Activated CD4-positive, alpha-beta T cell treated with anti-CD3 and anti-CD28 coated beads, Interleukin-2, Interleukin-4, amounts not matched to agents 100 ng/mL and 50 ng/mL, durations not matched to agents 16 hours and 8 hours (primary cell): ENCODE measurements around the gene DDX25.

ENCODE experiments used
- DNase-seq: peaks from one replicate; pipeline ENCODE4 v3.0.0-alpha.2; 2020; ENCODE audit warnings: low spot score

Gene DDX25

DNA sequence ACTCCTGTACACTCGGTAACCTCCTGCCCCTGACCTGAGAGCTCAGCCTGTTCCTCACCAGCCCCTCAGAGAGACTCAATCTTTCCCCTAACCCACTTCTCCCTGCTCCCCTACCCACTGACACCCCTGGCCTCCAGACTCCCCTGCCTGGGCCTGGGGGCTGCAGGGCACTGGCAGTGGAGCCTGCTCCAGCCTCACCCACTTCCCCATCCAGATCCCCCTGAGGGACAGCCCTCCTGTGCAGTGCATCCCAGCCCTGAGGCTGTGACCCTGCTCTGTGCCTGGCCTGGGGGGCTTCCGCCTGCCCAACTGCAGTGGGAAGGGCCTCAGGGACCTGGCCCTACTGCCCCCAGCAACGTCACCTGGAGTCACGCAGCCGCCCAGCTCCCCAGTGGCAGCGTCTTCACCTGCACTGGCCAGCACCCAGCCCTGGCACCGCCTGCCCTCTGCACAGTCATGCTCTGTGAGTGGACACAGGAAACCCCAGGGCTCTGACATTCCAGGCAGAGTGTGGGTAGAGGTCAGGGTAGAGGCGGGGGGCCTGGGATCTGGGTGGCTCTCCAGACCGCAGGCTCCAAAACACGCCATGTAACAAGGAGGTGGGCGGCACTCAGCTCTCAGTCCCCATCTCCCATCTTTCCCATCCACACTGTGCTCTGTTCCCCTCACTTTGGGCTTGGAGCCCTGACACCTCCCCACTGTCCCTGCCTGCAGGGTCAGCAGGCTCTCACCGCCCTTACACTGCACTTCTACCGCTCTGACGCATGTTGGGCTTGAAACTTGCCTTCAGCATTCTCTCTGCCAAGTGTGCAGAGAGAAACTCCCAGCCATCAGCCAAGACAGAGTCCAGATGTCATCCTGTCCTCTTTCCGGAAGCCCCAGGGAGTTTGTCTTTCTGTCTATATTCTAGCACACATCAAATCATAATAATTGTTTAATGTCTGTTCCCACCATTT, 46.7 kb downstream of the DDX25 start:
- no peak for DNase-seq

DNA sequence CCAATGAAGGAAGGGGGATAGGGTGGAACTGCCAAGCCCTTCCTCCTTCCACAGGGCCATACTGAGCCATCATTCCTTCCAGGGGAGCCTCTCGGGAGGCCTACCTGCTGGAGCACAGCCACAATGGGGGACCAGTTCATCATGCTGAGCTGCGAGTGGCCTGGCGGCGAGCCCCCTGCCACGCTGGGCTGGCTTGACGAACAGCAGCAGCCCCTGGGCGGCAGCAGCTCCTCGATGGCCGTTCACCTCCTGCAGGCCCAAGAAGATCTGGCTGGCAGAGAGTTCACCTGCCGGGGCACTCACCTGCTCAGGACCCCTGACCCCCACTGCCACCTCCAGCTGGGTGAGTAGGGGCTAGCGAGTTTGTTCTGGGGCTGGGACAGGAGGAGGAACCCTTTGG, 47.4 kb downstream of the DDX25 start:
- no peak for DNase-seq

DNA sequence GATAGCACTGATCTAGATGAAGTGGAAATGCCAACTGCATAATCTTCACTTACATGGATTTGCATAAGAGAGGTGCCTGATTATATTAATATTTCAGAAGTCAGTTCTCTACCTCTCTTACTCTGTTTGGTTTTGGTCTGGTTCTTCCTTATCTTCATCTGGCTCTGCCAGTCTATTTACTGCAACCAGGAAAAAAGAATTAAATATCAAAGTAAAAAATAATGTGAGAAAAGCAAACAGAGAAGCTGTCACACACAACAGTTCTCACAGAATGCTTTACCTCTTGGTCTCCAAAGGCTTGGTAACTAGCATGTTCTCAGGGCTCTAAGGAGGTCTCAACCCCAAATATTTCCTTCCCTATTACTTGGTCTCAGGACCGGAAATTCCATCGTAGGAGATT, 48.3 kb downstream of the DDX25 start:
- DNase-seq = no peak

DNA sequence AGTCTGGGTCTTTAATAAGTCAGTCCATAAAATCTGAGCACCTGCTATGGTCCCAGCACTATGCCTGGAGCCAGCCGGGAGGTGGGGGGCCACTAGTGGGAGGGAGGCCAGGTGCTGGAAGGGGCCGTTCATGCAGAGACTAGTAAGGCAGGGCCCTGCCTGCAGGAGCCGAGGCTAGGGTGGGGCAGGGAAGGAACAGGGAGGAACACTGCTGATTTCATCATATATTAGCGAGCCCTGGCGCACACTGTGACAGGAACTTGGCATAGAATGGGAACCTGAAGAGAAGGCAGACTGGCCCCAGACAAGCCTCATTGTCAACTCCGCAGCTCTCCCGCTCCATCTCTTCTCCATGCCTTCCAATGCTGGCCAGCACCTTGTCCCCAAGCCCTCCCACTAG, 48.7 kb downstream of the DDX25 start:
- no peak for DNase-seq

DNA sequence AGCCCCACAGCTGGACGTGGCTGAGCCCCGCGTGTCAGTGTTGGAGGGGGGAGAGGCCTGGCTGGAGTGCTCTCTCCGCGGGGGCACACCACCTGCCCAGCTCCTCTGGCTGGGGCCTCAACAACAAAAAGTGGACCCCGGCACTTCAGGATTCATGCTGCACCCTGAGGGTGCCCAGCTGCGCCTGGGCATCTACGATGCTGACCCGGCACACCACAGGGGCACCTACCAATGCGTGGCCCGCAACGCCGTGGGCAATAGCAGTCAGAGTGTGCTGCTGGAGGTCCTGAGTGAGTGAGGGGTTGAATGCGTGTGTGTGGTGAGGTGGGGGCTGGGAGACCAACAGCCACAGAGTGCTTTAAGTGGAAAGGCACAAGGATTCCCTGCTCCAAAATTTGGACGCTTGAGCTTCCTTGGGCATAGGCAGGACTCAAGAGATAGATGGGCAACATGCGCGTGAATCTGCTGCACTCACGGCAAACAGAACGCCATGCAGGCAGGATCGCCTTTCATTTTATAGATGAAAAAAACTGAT, 49.2 kb downstream of the DDX25 start:
- no peak for DNase-seq

DNA sequence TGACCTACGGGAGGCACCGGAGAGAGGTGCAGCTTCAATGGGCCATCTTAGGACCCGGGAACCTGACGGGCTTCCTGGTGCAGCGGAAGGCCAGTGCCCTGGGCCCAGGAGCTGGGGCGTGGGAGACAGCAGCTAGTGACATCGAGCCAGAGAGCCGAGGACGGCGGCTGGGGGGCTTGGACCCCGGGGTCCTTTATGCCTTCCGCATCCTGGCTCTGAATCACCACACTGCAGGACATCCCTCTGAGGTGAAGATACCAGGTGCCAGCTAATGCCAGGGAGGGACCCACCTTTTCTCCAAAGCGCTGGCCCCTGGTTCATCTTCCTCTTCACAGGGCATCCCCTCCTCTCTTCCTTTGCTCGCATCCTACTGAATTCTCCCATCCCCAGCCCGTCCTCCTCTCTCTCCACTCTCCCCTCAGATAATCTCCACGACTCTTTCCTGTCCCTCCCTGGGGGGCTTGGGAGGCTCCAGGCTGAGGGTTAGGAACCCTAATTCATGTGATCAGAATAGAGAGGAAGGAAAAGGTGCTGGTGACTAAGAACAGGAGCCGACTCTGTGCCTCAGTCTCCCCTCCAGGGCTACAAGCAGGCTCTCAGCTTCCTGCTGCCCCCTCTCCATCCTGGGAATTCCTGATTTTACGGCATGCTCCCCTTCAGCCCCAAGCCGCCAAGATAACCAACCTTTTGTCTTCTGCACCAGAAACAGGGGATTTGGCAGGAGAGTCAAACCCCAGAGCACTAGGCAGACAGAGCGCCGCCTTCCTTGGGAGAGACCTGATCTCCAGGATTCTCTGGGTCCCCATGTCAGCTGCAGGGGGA, 50.0 kb downstream of the DDX25 start:
- no peak for DNase-seq

DNA sequence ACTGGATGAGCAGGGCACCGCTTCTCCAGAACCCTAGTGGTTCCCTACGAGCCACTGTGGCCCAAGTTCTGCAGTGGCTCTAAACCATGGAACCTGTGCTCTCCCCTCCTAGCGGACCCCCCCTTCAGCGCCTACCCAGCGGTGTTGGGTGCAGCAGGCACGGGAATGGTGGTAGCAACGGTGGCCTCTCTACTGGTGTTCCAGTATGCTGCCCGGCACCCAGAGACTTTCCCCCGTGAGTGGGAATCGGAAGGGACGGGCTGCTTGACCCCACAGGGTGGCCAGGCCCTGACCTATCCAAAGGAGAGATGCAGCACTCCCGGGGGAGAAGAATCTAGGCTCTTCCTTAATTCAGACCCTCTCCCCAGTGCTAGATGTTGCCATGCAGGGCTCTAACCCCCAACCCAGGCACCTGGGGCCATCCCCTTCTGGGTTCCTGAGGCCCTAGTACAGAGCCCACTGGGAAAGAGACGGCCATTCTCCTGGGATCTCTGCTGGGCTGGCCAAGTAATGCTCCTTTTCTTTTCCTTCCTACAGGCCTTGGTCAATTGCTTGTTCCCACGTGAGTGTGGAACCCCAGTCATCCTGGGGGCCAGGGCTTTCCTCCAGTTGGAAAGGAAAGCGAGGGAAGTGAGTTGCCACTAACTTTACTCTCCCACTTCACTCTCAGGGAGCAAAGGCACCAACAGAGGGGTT, 50.8 kb downstream of the DDX25 start:
- DNase-seq = no peak

DNA sequence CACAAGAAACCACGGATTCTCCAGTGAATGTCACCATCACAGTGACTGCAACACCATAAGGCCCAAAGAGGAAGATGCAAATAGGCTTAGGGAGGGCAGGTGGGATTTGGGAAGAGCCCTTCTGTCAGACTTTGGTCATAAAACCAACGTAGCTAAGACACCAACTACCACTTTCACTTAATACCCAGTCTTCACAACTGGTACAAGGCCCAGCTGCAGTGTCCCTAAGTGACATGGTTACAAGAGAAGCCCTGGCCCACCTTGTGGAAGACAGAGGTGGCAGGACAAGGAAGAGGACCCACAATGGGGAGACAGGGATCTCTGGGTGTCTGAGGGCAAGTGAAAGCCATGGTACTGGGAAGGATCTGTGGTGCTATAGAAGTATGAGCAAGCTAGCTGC, 51.5 kb downstream of the DDX25 start:
- no peak for DNase-seq

DNA sequence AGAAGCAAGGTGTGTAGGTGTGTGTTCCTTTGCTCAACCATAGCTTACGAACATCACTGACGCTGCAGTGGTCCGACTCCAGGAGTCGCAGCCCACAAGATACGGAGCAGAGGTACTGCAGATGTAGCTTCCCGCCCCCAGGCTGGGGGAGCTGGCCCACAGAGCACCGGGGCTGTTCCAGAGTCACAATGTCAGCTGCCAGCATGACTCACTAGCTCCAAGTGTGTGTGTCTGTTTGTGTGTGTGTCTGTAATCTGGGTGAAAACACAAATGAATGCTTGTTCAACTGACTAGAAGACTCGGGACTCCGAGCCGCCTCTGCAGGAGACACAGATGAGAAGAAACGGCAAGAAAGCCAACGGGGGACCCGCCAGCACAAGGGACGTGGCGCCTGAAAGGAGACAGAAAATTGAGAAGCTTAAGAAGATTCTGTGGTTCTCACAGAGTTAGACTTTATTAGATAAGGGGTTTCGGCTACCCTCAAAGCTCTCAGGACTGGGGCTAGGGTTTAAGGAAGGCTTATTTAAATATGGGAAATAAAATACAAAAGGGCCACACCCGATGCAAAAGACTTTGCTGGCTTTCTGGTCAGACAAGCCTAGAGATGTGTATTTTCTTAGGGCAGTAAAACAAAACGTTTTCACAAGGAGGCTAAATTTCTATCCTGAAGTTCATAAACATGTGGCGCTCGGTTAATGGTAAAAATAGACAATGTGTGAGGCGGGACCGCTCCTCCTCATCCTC, 52.3 kb downstream of the DDX25 start:
- no peak for DNase-seq

DNA sequence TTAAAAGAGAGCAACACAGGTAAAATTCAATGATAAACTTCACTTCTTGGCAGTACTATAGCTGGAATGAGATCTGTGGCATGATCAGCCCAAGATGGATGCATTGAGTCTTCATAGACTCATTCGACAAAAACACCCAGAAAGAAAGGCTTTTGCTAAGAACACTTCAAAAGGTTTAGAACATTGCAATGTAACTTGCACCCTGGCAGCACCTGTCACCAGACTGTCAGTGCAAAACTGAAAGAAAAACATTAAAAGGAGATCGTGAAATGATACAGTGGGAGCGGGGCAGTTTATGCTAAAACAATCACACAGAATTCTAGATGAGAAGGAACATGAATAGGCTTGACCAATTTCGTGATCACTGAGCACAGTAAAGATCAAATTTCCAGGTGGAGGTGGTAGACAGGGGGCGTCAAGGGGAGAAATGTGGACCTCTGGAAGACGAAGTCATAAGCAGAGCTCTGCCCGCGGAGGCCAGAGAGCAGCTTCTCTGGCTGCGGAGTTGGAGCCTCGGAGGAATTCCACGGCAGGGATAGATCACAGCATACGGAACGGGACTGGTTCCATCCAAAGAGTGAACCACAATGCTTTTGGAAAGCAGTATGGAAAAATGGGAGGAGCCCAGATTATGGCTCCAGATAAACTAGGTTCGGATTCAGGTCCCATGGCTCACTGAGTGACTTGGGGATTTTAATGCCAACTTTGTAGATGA, 53.5 kb downstream of the DDX25 start:
- no peak for DNase-seq

DNA sequence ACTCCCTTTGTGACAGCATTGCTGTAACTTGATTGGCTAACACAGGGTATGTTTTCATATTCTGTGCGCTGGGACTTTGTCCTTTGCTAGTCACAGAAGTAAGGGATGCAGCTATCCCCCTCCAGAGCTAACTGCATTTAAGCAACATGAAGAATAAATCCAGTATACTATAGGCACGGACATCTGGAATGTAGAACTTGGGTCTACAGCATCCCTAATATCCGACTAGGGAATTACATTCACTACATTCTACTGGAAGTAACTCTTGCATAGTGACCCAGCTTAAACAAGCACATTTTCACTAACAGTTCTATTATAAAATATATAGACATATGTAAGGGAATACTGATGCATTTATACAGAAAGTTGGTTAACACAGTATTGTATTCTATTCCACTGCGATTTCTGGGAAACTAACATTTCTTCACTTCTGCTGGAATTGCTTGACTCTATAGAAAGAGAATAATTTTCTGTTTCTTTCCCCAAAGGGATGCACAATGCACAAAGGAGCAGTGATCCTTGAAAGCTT, 54.6 kb downstream of the DDX25 start:
- DNase-seq = no peak

DNA sequence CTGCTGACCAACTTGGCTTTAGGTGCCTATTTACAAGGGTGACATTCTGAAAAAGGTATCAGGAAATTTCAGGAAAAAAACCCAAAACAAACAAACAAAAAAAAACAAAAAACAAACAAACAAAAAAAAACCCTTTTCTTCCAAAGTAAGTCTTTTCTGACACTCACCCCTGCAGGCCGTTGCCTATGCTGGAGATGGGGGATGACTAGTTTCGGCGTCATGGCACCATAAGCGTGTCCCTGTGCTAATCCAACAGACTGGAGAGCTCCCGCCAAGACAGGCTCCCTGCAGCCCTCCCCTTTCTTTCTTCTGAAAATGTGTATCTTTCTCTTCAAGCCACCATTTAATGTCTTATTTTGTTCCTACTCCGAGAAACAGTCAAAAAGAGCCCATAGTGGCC, 55.2 kb downstream of the DDX25 start:
- no peak for DNase-seq

DNA sequence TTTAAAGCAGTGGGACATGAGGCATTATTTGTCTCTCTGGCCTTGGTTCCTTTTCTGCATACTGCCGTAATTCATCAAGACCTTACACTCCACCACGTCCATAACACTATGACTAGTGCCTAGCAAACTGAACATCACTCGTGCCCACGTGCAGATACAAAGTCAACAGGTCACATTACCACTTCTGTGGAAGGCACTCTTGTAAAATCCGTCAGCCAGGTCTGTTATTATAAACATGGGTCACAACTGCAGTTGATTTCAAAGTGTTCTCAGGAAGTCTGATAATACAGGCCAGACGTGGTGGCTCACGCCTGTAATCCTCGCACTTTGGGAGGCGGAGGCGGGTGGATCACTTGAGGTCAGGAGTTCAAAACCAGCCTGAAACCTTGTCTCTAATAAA, 55.6 kb downstream of the DDX25 start:
- no peak for DNase-seq

DNA sequence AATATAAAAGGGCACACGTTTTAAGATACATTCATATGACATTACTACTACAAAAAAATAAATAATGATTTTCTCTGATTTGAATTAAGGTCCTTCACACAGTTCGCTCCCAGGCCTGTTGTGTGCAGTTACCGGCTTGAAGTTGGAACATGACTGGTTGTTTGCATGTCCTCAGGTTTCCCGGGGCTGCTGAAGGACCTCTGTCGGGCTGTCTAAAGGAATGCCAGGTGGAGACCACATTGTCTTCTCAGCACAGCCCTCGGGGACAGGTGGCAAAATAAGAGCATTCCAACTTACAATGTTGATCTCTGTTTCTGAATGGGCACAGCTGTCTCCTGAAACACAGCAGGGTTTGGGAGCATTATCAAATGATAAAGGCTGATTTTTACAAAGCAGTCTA, 56.5 kb downstream of the DDX25 start:
- DNase-seq = no peak

DNA sequence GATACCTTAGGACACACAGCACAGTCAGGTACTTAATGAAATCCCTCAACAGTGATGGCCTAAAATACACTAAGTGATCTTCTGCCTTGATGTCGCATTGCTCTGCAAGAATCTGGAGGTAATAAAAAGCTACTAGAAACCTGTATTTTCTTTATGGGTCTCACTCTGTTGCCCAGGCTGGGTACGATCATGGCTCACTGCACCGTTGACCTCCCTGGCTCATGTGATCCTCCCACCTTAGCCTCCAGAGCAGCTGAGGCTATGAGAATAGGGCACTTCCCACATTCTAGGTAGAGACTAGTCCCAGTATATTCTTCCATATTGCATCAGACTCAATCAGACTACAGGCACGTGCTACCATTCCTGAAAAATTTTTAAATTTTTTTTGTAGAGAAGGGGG, 63.2 kb downstream of the DDX25 start:
- DNase-seq = no peak

DNA sequence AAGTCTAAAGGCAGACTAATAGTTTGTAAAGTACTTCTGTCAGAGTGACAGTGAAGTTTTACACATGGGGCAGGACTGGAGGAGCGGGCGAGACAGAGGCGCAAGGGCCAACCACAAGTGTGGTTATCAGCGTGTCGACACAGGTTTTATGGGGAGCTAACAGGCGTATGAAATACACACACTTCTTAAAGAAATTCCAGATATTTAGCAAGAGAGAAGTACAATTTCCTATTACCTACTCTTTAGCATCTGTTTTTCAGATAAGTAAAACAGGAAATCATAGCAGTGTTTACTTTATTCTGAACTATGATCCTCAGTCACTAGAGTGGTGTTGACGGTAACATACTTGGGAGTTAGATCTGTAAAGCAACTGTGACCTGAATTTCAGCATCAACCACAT, 64.0 kb downstream of the DDX25 start:
- no peak for DNase-seq

DNA sequence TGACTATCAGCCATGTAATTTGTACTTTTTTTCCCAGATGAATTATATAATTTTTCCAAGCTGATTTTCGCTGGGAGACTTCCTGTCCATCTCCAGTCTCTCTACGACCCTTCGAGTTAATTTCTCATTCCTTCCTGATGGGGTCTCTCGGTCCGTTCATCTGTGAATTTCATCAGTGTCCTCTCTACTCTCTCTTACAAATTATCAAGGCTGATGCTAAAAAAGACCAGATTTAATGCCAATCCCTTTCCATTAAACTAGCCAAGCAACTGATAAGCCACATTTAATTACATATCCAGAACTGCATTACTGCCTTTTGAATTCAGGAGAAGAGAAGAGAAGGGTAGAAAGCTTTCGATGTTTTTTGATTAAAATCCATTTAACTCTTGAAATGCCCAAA, 67.3 kb downstream of the DDX25 start:
- DNase-seq = no peak

DNA sequence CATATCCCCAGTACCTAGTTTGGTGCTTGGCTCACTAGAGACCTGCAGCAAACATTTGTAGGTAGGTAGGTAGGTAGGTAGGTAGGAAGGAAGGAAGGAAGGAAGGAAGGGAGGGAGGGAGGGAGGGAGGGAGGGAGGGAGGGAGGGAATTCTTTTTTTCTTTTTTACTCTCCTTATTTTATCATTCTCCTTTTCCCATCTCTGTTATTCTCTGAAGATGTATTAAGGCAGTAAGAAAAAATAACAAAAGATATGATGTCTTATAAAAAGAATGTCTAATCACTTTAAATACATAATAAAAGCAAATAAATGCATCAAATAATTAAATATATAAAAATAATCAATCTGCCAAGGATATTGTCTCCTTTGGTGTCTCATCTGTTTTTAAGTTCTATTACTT, 70.0 kb downstream of the DDX25 start:
- no peak for DNase-seq

DNA sequence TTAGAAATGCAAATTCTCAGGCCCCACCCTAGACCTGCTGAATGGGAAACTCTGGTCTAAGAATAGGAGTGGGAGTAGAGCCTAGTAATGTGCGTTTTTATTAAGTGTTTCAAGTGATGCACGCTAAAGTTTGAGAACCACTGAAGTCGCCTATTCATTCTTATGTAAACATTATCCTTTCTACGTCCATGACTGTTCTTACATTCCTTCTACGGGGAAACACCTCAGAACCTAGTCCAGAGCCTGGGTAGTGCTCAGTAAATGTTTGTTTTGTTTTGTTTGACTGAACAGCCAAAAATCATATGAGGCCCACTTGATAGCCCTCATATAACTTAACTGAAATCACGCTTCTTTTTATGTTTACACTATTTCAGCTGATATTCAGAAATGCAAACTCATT, 71.3 kb downstream of the DDX25 start:
- no peak for DNase-seq

DNA sequence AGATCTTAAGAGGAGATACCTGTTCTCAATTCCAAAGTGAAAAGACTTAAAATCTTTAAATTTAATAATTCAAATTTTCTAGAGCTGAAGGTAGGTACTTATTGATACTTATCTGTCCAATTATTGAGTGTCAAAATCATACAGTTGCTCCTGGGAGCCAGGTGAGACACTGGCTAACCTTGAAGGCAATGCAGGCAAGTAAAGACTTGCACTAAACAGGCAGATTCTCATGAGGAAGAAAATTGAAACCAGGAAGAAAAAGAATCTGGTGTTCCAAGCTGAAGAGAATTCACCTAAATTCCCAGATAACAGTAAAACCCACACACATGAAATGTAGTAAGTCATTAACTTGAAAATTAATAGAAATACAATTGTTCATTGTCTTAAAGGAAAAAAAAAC, 71.8 kb downstream of the DDX25 start:
- DNase-seq = no peak

DNA sequence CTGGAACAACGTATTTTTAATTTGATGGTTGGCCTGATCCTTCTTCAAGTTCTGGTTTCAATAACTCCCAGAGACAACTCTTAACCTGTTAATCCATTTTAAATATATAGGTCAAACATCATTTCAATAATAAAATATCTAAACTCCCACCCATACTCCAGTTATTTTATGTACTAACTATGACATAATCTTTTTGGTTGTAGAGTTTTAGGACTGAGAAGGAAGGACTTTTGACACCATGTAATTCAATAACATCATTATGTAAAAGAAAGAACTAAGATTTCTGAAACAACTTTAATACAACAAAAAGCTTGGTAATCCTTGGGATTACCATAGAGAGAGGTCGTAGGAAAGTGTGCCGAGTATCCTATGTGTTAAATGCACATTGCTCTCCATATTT, 73.0 kb downstream of the DDX25 start:
- DNase-seq = no peak
